Testis (tissue), 3 donors: ENCODE data around the gene ETV5. TPM values are rescaled to one million over a fixed set of nuclear protein-coding genes. Genes with fewer than 3 reads are reported as not detected.

Source experiments
- DNase-seq: peaks from one replicate; pipeline ENCODE4 v3.0.0-alpha.2; 2019
- H3K27ac ChIP-seq, 2 donors: fragments of 200-600 bp; sonication (generic); one replicate each; pipeline ENCODE4 v1.5.1; 2019
- H3K27me3 ChIP-seq: fragments of 200-600 bp; sonication (generic); one replicate; pipeline ENCODE4 v1.5.1; 2019
- H3K36me3 ChIP-seq: fragments of 200-600 bp; sonication (generic); one replicate; pipeline ENCODE4 v1.5.1; 2017; ENCODE audit warnings: low read depth; ENCODE audit errors: missing control alignments
- H3K4me1 ChIP-seq: fragments of 200-600 bp; sonication (generic); one replicate; pipeline ENCODE4 v1.5.1; 2019
- H3K4me3 ChIP-seq, 2 donors: fragments of 200-600 bp; sonication (generic); one replicate each; pipeline ENCODE4 v1.5.1; 2017 to 2019
- H3K9me3 ChIP-seq: fragments of 200-600 bp; sonication (generic); one replicate; pipeline ENCODE4 v1.5.1; 2017
- CTCF ChIP-seq, 3 experiments: fragments of 450-650 bp in 2 of 3; fragments of 200-600 bp in 1 of 3; sonication (generic) in 1 of 3; IDR thresholded peaks; one replicate each; pipeline ENCODE4 v1.5.1; 2016 to 2019; ENCODE audit warnings: antibody characterized with exemption in 3 of 3, mild to moderate bottlenecking in 2 of 3, moderate library complexity in 1 of 3
- POLR2A ChIP-seq: fragments of 450-650 bp; IDR thresholded peaks from one replicate; pipeline ENCODE4 v1.6.1; 2017; ENCODE audit warnings: antibody characterized with exemption, mild to moderate bottlenecking, moderate library complexity
- WGBS, 2 donors: methylation state at CpG; one replicate each; pipeline ENCODE4 v1.1.5; 2018; 5-methylcytosine and 5-hydroxymethylcytosine counted together
- intact Hi-C: fragments of 100-400 bp; cut with DNase I; formaldehyde crosslinking; loops from one replicate; pipeline ENCODE4 v1.15.1; 2023; ENCODE audit warnings: low total_unique reads
- polyA plus RNA-seq: library from polyadenylated mRNA; stranded (reverse); fragments of 350-450 nt; fragmentation: Illumina TruSeq; extraction: RNeasy Lipid Tissue Mini Kit (QIAGEN cat#74804); gene quantifications from one replicate; pipeline ENCODE4 v1.2.3, GENCODE V29; 2014; ENCODE audit warnings: low read depth, low replicate concordance; ENCODE audit not compliant: insufficient read depth
- total RNA-seq, 2 donors: library from RNA; depleted of rRNA; stranded (reverse); fragments of >200 nt; gene quantifications; one replicate each; pipeline ENCODE4 v1.2.3, GENCODE V29; 2016

Gene ETV5
- total and polyA plus RNA-seq, 3 donors from 2014 or later = 15.7 to 22.4 (median 20.8) TPM

- DNase-seq = no peak
- intact Hi-C loops = no loop called here
- no peaks in the 10 kb centered on the region for H3K27me3 ChIP-seq
- no peak overlapping the region for H3K4me3 ChIP-seq
- H3K9me3 ChIP-seq = no peaks in the 10 kb centered on the region
- H3K36me3 ChIP-seq = no peaks in the 10 kb centered on the region
- no peaks in the 10 kb centered on the region for H3K4me1 ChIP-seq
- TF ChIP-seq CTCF (IDR thresholded peaks at IDR 0.05) (no peak), POLR2A (no peak)
- 68 to 70% methylated on average over 2 of the region's 2 CpGs for WGBS, 2 donors
- no peak overlapping the region for H3K27ac ChIP-seq
Observed at GRCh38 chr3:186068243-186068552, 40.7 kb downstream of the ETV5 start.

- H3K4me1 ChIP-seq = no peaks in the 10 kb centered on the region
- H3K27ac ChIP-seq = no peak overlapping the region
- intact Hi-C loops = no loop called here
- no peaks in the 10 kb centered on the region for H3K9me3 ChIP-seq
- no peaks in the 10 kb centered on the region for H3K27me3 ChIP-seq
- H3K36me3 ChIP-seq = no peaks in the 10 kb centered on the region
- DNase-seq = no peak
- no peak for TF ChIP-seq CTCF (IDR thresholded peaks at IDR 0.05)
- no peak for TF ChIP-seq POLR2A
- 87 to 95% methylated on average over 9 of the region's 9 CpGs for WGBS, 2 donors
- H3K4me3 ChIP-seq = no peak overlapping the region
Observed at GRCh38 chr3:186067360-186068242, 41.3 kb downstream of the ETV5 start.

GRCh38 chr3:186060222-186060621, 48.7 kb downstream of the ETV5 start:
- intact Hi-C loops = no loop called here
- TF ChIP-seq CTCF (IDR thresholded peaks at IDR 0.05) = no peak
- TF ChIP-seq POLR2A = no peak
- Histone ChIP-seq H3K9me3 (no peaks in the 10 kb centered on the region), H3K4me1 (no peaks in the 10 kb centered on the region), H3K36me3 (no peaks in the 10 kb centered on the region), H3K27ac (no peak overlapping the region), H3K4me3 (no peak overlapping the region), H3K27me3 (no peaks in the 10 kb centered on the region)
- no peak for DNase-seq
- WGBS, 2 donors = 85 to 88% methylated on average over 3 of the region's 3 CpGs

GRCh38 chr3:186059192-186059591, 49.7 kb downstream of the ETV5 start:
- 90 to 94% methylated on average over 6 of the region's 6 CpGs for WGBS, 2 donors
- H3K9me3 ChIP-seq = no peaks in the 10 kb centered on the region
- no peak for DNase-seq
- intact Hi-C loops = no loop called here
- no peaks in the 10 kb centered on the region for H3K27me3 ChIP-seq
- H3K27ac ChIP-seq = no peak overlapping the region
- H3K4me3 ChIP-seq = no peak overlapping the region
- no peaks in the 10 kb centered on the region for H3K36me3 ChIP-seq
- H3K4me1 ChIP-seq = no peaks in the 10 kb centered on the region
- TF ChIP-seq CTCF (IDR thresholded peaks at IDR 0.05) = no peak
- TF ChIP-seq POLR2A = no peak

GRCh38 chr3:186058225-186058624, 50.7 kb downstream of the ETV5 start:
- H3K9me3 ChIP-seq = no peaks in the 10 kb centered on the region
- no peak overlapping the region for H3K4me3 ChIP-seq
- no peaks in the 10 kb centered on the region for H3K36me3 ChIP-seq
- TF ChIP-seq CTCF (IDR thresholded peaks at IDR 0.05) (no peak), POLR2A (no peak)
- H3K4me1 ChIP-seq = no peaks in the 10 kb centered on the region
- H3K27me3 ChIP-seq = no peaks in the 10 kb centered on the region
- intact Hi-C loops = no loop called here
- WGBS, 2 donors = 94 to 95% methylated on average over 6 of the region's 6 CpGs
- DNase-seq = no peak
- H3K27ac ChIP-seq = no peak overlapping the region
